ENCODE data around the gene FASTK.

FASTK gene

GRCh38 chr7:151116603-151117440 lies 36.2 kb upstream of the FASTK start:
- DNase-seq = no peak

GRCh38 chr7:151115836-151116418 lies 35.3 kb upstream of the FASTK start:
- no peak for DNase-seq

DNA sequence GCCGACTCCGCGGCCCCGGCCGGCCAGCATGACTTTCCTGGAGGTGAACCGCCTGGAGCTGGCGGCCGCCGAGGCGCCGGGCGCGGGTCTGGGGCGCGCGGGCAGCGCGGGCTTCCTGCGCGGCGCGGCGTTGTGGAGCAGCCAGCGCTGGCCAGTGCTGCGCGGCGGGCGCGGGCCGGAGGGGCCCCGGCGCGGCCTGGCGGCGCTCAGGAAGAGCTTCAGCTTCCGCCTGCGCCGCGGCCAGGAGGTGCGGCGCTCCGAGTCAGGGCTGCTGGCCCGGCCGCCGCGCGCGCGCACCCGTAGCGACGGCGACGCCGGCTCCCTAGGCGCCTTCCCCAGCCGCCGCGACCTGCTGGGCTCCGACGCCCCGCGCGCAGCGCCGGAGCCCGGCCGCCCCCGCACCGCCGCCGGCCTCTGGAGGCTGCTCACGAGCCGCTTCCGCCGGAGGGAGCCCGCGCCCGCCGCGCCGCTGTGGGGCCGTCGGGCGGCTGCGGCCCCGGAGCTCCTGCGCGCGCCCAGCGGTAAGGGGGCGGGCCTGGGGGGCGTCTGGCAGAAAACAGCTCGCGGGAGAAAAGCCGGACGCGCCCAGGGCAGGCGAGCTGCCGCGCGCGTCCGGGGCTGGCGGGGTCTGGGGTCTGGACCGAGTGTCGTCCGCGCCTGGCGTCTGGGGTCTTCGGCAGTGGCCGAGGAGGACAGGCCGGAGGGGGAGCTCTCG lies 34.7 kb upstream of the FASTK start:
- no peak for DNase-seq

- no peak for DNase-seq
These were observed 33.8 kb upstream of the FASTK start for GRCh38 chr7:151114151-151115090.

DNA sequence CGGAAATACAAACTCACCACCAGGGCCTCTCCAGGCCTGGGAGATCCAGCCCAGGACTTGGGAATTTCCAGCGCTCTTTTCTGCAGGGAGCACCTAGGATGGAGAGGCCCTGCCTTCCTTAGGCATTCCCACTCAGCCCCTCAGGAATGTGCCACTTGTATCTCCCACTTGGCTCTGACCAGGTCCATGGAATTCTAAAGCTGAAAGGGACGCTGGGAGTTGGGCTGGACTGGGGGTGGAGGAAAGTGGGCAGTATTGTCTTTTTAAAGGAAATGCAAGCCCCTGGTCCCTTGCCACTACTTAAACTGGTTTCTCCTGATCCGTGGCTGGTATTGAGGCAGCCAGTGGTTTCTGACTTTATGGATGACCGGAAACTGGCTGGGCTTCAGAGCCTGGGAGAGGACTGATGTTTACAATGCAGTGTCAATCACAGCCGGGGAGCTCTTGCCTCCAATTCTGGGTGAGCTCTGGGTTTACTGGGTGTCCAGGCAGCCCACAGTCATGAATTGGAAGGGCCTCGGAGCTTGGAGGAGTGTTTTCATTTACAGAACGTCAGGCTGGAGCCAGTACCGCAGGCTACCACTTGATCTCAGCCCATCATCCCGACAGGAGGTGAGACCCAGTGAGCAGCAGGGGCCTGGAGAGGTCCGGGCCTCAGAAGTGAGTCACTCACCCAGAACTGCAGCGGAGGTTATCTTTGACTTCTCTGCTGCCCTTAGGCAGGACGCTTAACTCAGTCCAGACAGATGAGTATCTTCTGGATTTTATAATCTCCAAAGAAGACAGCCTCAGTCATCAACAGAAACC lies 32.9 kb upstream of the FASTK start:
- DNase-seq = no peak

- DNase-seq = peak; percentile 19
These were observed 30.5 kb upstream of the FASTK start for GRCh38 chr7:151110941-151111645.

DNA sequence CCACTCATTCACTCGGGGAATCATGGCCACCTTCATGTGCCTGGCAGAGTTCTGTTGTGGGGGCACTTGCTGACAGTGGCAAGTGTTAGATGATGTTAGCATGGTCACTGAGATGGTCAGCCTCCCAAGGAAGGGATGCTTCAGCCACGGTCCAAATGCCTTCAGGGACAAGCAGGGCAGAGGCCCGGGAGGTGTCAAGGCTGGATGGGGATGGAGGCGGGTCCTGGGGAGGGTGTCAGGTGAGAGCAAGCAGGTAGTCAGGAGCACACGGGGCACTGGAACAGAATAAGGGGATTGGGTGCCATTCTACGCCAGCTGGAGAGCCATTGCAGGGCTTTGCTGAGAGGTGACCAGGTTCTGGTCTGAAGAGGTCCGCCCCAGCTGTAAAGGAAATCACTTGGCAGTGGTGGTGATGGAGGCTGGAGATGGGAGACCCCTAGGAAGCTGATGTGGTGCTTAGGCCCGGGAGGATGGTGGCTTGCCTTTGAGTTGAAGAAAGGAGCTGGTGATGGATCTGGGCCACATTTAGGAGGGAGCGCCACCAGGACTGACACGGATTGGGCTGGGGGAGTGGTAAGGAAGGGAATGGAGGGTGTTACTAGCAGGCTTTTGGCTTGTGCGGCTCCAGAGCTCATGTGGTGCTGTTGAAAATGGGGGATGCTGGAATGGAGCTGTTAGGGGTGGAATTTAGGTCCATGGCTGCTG lies 29.8 kb upstream of the FASTK start:
- DNase-seq = no peak

- DNase-seq = peak; percentile 24
These were observed 28.8 kb upstream of the FASTK start for GRCh38 chr7:151109094-151110048.

- DNase-seq = no peak
These were observed 27.3 kb upstream of the FASTK start for GRCh38 chr7:151107882-151108281.

DNA sequence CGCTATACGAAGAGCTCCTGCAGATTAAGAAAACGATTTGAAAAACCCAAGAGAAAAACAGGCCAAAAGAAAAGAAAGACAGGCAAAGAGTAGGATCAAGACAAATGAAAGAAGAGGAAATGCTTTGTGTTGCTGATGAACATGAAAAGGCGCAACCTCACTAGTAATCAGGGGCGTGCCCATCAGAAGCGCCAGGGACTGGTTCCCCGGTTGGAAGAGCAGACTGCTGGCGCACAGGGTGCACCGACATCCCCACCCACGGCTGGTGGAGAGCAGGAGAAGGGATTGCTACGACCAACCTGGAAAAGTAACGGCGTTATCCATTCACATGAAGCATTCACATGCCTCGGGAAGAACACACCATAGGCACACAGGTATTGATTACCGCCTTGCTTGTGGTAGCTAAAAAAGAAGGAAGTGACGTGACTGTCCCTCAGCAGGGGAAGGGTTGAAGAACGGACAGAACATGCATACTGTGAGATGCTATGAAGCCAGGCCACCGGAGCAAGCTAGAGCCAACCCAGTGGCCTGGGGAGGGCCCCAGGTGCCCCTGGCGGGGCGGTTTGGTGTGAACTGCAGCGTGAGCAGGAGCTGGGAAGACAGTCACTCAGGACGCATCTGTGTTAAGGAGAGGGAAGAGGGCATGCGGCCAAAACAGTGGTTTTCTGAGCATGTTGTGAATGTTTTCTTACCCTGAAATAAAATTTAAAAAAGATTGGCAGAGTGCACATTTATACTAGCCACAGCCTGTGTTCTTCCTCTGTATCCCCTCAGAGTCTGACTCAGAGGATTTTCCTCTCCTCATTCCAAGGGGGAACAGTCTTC lies 24.0 kb upstream of the FASTK start:
- DNase-seq = no peak

- DNase-seq = no peak
These were observed 23.4 kb upstream of the FASTK start for GRCh38 chr7:151103973-151104372.

- no peak for DNase-seq
These were observed 22.4 kb upstream of the FASTK start for GRCh38 chr7:151102991-151103390.

GRCh38 chr7:151101621-151102396 lies 21.2 kb upstream of the FASTK start:
- DNase-seq = no peak

DNA sequence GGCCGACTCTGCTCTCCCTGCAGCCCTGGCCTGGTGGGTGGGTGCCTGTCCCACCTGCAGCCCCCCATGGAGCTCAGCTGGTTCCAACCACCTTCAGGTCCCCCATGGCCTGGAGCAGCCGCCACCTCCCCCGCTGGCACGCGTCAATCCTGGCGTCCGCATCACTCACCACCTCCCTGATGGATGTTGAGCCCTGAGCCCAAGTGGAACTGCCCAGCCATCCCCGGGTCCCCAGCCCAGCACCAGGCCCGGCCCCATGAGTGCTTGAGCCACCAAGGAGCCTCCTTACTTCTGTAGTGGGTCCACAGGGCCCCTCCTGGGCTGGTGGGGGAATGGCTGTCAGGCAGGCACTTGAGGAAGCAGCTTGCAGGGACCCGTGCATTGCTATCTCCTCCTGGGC lies 20.3 kb upstream of the FASTK start:
- DNase-seq = no peak

- DNase-seq = no peak
These were observed 19.0 kb upstream of the FASTK start for GRCh38 chr7:151099486-151100211.

- no peak for DNase-seq
These were observed 15.3 kb upstream of the FASTK start for GRCh38 chr7:151095828-151096475.

All from MV-4-11 (cell line).